ENCODE data around the gene RNF224. TPM values are rescaled to one million over a fixed set of nuclear protein-coding genes. Genes with fewer than 3 reads are reported as not detected.

Gene RNF224
- polyA plus RNA-seq, 1 donor from 2014 or later: not detected

DNA sequence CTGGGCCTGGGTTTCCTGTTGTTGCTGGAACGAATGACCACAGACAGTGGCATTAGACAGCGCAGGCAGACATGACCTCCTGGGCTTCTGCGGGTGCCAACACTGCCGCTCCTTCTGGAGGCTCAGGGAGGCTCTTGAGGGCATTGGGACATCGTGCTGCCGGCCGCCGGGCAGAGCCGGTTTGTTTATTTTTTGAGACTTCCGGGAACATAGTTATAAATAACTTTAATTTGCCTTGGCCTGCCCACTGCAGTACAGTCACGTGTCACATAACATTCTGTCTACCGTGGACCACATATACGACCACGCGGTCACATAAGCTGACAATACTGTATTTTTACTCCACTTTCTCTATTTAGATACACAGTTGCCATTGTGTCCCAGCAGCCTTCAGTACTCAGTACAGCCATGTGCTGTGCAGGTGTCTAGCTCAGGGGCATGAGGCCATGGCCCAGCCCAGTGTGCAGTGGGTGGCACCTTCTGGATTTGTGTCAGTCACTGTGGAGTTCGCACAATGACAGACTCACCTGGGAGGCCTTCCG is 42.0 kb downstream of the RNF224 start:
- H2AFZ ChIP-seq (ENCODE audit: low read depth, low read length): no peak overlapping the region
- H3K79me2 ChIP-seq (replicated peaks; ENCODE audit: insufficient read depth, low read length): no peaks in the 10 kb centered on the region
- no peaks in the 10 kb centered on the region for H3K9me2 ChIP-seq (ENCODE audit: insufficient read depth, low read length)
- H3K27ac ChIP-seq (ENCODE audit: low read length): no peak overlapping the region
- no peaks in the 10 kb centered on the region for H4K20me1 ChIP-seq (ENCODE audit: insufficient read depth)
- H3K27me3 ChIP-seq (ENCODE audit: insufficient read depth, low read depth, low read length): no peaks in the 10 kb centered on the region
- TF ChIP-seq EZH2 (IDR thresholded peaks at IDR 0.05; ENCODE audit: borderline replicate concordance, insufficient read depth, low read length, poor library complexity, severe bottlenecking): no peak
- TF ChIP-seq MXI1 (conservative IDR thresholded peaks at IDR 0.05; ENCODE audit: poor library complexity, severe bottlenecking): no peak
- TF ChIP-seq SMC3 (conservative IDR thresholded peaks at IDR 0.05; ENCODE audit: poor library complexity): no peak
- TF ChIP-seq, protein P1, sequence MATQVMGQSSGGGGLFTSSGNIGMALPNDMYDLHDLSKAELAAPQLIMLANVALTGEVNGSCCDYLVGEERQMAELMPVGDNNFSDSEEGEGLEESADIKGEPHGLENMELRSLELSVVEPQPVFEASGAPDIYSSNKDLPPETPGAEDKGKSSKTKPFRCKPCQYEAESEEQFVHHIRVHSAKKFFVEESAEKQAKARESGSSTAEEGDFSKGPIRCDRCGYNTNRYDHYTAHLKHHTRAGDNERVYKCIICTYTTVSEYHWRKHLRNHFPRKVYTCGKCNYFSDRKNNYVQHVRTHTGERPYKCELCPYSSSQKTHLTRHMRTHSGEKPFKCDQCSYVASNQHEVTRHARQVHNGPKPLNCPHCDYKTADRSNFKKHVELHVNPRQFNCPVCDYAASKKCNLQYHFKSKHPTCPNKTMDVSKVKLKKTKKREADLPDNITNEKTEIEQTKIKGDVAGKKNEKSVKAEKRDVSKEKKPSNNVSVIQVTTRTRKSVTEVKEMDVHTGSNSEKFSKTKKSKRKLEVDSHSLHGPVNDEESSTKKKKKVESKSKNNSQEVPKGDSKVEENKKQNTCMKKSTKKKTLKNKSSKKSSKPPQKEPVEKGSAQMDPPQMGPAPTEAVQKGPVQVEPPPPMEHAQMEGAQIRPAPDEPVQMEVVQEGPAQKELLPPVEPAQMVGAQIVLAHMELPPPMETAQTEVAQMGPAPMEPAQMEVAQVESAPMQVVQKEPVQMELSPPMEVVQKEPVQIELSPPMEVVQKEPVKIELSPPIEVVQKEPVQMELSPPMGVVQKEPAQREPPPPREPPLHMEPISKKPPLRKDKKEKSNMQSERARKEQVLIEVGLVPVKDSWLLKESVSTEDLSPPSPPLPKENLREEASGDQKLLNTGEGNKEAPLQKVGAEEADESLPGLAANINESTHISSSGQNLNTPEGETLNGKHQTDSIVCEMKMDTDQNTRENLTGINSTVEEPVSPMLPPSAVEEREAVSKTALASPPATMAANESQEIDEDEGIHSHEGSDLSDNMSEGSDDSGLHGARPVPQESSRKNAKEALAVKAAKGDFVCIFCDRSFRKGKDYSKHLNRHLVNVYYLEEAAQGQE (IDR thresholded peaks at IDR 0.05; ENCODE audit: borderline replicate concordance): no peak
- no peak for TF ChIP-seq CTCF (IDR thresholded peaks at IDR 0.05; ENCODE audit: poor library complexity, severe bottlenecking)
- TF ChIP-seq POLR2AphosphoS5 (IDR thresholded peaks at IDR 0.05): no peak
- no peak for TF ChIP-seq RAD21 (conservative IDR thresholded peaks at IDR 0.05)
- TF ChIP-seq TAF1 (IDR thresholded peaks at IDR 0.05; ENCODE audit: low read depth): no peak
- no peak for TF ChIP-seq EP300 (conservative IDR thresholded peaks at IDR 0.05; ENCODE audit: poor library complexity, severe bottlenecking)
- no peak overlapping the region for H3K9ac ChIP-seq (ENCODE audit: low read length)
- H3K4me2 ChIP-seq (ENCODE audit: low read length): no peak overlapping the region
- peaks cover 7% of the 10 kb centered on the region for H3K36me3 ChIP-seq (ENCODE audit: insufficient read depth, low read length)
- no peaks in the 10 kb centered on the region for H3F3A ChIP-seq (ENCODE audit: insufficient read depth, low read length, poor library complexity, severe bottlenecking)
- no peaks in the 10 kb centered on the region for H3K9me3 ChIP-seq (ENCODE audit: low read length)
- no peak overlapping the region for H3K4me3 ChIP-seq (ENCODE audit: low read length)

GRCh38 chr9:137270929-137271695 is 43.8 kb downstream of the RNF224 start:
- TF ChIP-seq EP300 (conservative IDR thresholded peaks at IDR 0.05; ENCODE audit: poor library complexity, severe bottlenecking) (no peak), TAF1 (IDR thresholded peaks at IDR 0.05; ENCODE audit: low read depth) (no peak), POLR2AphosphoS5 (IDR thresholded peaks at IDR 0.05) (no peak), SMC3 (conservative IDR thresholded peaks at IDR 0.05; ENCODE audit: poor library complexity) (no peak), EZH2 (IDR thresholded peaks at IDR 0.05; ENCODE audit: borderline replicate concordance, insufficient read depth, low read length, poor library complexity, severe bottlenecking) (no peak), RAD21 (conservative IDR thresholded peaks at IDR 0.05) (no peak), CTCF (IDR thresholded peaks at IDR 0.05; ENCODE audit: poor library complexity, severe bottlenecking) (no peak), MXI1 (conservative IDR thresholded peaks at IDR 0.05; ENCODE audit: poor library complexity, severe bottlenecking) (no peak)
- TF ChIP-seq, protein P1 (IDR thresholded peaks at IDR 0.05; ENCODE audit: borderline replicate concordance): no peak

More at GRCh38 chr9:137270929-137271695, 43.8 kb downstream of the RNF224 start:
- Histone ChIP-seq H3K27me3 (ENCODE audit: insufficient read depth, low read depth, low read length) (no peaks in the 10 kb centered on the region), H3K9me3 (ENCODE audit: low read length) (no peaks in the 10 kb centered on the region), H3K36me3 (ENCODE audit: insufficient read depth, low read length) (peaks cover 7% of the 10 kb centered on the region), H3K4me2 (ENCODE audit: low read length) (no peak overlapping the region), H3K4me3 (ENCODE audit: low read length) (no peak overlapping the region), H3F3A (ENCODE audit: insufficient read depth, low read length, poor library complexity, severe bottlenecking) (no peaks in the 10 kb centered on the region), H3K9me2 (ENCODE audit: insufficient read depth, low read length) (no peaks in the 10 kb centered on the region), H4K20me1 (ENCODE audit: insufficient read depth) (no peaks in the 10 kb centered on the region), H3K27ac (ENCODE audit: low read length) (no peak overlapping the region), H3K79me2 (replicated peaks; ENCODE audit: insufficient read depth, low read length) (no peaks in the 10 kb centered on the region), H2AFZ (ENCODE audit: low read depth, low read length) (no peak overlapping the region), H3K9ac (ENCODE audit: low read length) (no peak overlapping the region)
